ENCODE measurements around the gene MBP.

Gene MBP

DNA sequence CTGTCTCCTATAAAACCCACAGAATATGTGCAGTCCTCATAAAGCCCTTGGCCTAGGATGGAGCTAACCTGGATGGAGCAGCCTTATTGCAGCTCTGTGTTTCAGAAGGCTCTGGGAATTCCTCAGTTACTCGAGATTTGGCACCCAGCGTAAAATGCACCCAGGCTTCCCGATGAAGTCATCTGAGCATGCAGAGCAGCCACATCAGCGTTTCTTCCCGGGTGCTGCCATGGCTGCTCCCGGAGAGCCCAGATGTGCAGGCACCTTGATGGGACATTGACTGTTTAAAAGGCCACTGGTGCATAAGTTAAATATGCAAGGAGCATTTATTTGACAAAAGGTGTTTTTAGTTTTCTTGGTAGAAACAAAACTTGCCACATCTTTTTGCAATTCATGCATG is 115.2 kb downstream of the MBP start:
- DNase-seq, result no peak

DNA sequence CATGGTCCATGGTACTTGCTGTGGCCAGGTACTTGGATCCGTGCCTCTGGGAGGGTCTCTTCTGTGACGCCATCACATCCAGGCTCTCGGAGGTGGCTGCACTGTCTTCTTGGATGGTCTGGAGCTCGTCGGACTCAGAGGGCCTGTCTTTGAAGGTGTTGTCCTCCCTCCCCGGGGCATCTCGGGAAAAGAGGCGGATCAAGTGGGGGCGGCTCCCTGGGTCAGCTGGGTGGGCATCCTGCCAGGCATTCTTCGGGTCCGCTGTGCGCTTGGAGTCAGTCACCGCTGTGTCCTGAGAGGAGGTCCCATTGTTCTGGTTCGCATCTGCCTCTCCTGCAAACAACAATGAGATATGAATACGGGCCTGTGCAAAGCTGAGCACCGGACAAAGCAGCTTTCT is 115.6 kb downstream of the MBP start:
- DNase-seq, result no peak

DNA sequence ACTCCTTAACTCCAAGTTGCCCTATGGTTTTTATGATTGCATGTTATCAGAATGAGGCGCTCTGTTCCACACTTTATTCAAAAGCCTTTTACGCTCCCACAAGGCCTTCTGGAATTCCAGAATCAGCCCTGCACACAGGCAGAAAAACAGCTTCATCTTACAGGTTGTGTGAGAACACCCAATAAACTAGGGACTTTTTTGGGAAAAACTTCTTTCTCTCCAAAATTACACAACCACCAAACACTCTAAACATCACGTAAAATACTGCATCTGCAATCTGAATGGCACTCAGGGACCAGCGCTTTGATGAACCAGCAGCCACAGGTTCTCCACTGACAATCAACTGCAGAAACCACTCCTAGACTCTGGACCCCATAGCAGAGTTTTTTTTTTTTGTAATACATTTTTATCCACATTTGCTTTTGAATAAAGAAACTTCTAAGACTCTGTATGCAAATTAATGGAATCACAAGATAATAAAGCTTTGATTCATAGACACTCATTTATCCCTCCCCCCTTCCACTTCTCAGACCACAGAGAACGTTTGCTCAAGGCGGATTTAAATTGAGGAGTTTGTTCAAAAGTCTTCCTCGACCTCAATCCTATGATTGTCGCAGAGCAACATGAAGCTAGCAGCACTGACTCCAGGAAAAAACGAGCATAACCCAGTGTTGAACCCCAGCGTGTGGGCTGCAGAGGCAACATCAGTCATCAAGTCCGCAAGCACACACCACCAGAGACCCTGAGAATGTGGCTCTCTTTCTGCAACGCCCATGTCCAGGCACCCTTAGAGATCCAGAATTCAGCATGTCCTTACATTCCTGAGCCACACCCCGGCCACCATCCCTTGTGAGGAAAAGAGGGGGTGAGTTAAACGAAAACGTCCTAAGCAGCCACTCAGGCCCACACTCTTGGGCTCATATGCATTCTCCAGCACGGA is 116.5 kb downstream of the MBP start:
- no peak for DNase-seq

DNA sequence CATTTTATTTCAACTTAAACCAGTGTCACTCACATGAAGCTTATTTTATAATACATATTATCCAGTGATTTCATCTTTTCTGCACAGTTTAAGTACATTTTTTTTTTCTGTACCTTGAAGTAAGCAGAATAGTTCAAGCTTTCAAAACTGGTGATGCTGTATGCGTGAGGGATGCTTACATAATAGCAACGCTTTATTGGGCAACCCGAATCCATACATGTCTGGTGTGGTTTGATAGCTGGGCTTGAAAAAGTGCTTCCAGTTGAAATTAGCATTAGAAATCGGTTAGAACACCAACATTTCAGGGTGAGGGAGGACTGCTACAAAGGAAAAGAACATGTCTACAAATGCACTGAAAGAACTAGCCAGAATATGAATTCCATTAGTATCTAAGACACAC is 117.4 kb downstream of the MBP start:
- DNase-seq, result no peak

DNA sequence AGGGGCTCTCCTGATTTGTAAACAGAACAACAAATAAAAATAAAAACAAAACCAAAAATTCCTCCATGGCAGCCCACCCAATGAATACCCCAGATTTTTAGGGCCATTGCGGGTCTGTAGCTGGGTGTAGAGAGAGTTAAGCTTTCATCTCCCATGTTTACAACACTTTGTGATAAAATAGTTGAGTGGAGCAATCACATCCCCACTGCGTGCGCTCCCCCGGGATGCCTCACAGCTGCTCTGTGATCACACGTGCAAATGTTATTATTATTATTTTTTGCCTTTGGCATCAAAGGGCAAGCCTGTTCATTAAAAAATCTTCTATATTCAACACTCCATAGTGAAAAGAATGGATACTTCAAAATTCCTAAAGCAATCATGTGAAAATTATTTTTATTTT is 118.0 kb downstream of the MBP start:
- no peak for DNase-seq

DNA sequence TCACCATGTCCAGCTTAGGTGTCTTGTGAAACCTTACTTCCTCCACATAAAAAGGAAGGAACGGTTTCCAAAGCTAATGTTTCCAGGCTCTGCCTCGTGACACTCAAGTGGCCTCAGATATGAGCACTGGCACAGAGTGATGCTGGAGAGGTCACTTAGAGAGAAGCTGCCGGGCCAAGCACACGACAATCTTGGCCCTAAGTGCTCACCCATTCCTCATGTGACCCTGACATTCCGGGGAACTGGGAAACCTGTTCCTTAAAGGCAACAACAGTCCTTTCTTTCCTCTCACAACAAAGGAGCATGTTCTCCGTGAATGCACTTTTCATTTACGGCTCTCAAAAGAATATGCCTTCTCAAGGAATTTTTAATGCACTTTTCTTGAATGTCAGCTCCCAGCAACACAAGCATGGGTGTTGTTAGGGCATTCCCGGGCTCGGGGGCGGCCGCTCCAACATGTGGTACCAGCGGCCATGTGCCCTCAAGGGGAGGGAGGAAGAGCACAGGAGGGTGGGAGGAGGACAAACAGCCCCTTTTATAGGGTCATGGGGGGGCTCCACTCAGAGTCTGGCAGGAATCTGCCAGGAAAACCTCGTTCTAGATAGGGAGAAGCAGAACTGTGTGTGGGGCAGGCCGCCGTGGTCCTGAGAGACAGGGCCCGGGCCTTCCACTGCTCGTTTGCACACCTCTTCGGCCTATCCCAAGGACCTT is 118.6 kb downstream of the MBP start:
- DNase-seq, result no peak

DNA sequence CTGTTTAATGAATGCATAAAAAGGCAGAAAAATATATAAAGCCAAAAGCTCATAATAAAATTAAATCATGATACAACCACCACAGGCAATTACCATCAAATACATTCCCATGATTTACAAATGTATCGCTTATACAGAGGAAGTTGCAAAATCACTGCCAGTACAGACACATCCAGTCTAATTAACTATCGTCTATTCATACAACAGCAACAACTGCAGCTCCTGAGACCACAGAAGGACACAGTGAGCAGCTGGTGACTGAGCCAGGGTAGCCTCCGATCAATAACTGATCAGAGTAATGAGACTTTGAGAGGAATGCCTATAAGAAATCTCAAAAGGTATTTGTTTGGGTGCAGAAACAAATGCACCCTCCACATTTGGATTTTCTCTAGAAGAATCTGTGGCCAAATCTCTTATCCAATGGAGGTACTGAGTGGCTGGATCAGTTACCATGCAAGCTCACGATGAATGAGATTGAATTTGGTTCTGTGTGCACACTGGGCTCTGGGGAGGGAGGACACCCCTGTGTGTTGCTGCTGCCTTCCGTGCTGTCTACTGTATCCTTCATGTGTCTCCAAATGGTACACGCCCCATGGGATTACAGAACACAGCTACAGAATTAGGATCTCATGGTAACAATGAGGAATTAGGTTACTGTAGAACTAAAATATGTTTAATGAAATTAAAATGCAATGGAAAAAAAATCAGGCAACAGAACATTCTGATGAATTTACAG is 119.6 kb downstream of the MBP start:
- no peak for DNase-seq

DNA sequence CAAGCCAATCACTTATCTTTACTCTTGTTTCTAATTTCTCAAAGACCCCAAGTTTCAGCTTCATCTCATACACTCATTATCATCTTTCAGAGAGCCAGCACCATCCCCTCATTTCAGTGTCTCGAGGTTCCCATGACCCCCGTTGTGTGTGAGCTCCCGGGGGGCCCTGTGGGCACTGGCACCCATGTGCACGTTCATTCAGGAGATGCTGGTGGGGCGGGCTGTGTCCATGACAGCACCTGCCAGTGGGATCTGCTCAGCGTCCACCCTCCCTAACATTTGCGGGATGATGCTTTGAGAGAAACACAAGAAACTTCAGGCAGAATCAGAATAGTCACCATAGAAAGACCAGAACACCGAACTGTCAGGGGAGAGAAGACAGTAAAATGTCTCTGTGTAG is 120.5 kb downstream of the MBP start:
- DNase-seq, result no peak

DNA sequence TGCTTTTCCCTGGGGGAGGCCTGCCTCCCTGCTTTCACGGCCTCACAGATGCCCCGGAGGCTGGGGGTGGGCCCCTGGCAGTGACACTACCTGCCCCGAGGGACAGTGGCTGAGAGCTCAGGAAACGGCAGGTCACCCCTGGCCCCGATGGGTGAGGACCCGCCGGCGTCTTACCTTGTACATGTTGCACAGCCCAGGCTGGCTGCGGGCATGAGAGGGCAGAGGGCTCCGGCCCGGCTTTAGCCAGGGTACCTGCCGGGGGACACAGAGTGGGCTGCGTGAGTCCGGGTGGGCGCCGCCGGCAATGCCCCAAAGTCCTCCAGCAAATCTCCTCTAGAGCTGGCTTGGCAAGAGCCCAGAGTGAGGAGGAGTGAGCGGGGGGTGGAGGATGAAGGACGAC is 122.9 kb downstream of the MBP start:
- DNase-seq, result no peak

DNA sequence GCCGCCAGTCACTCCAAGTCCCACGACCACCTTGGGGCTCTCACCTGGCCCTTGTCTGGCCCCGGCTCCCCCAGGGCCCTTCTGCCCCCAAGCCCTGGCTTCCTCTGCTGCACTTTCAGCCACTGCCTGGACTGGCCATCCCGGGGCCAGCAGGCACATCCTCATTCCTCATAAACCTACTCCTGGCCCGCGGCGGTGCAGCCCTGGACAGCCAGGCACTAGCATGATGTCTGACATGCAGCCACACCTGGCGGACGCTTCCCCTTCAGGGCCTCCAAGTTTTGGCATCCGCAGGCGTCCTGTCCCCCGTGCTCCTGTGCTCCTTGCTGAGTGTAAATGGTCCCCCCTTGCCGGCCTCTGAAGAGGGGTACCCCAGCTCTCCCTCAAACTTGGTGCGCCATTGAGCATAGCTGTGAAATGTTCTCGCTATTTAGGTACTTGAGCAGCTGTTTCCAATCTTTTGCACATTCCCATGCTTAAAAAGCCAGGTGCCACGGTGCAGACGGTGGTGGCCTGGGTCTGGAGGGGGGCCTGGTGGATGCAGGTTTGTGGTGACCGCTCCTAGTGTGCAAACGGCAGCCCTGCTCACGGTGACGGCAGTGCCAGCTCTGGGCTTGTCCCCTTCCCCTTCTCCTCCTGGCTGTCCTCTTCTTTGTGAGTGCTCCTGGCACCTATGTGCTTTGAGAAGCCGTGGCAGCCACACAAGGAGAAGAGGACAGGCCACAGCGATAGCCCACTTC is 123.8 kb downstream of the MBP start:
- no peak for DNase-seq

DNA sequence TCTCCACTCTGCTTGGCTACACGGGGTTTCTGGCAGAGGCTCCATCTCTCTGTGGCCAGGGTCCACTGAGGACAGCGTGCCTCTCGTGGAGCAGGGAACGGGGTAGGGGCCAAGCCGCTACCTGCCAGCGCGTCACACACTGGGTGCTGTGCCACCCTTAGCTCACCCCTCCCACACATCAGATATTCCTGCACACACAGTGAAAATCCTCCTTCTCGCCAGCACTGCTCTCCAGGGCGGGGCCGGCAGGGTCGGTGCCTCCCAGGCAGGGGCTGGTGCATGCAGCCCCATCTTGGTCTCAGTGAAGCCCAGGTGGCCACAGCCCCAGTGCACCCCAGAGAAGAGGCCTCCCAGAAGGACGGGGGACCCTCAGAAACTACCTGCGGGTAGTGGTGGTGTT is 124.6 kb downstream of the MBP start:
- no peak for DNase-seq

DNA sequence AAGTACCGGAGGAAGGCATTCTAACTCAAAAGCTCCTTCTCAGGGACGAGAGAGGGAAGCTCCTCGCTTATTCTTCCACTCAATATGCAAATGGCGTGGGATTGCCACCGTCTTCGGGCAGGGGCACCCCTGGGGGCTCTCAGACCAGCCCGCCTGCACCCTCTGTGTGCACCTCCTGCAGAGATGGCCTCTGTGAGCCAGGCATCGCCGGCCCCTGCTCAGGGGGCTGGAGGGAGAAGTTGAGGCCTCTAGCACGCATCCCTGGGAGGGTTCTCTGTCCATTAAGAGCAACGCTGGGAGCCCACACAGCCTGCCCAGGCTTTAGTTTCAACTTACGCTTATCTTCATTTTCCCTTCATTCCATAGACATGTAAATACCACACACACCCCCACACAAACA is 125.3 kb downstream of the MBP start:
- no peak for DNase-seq

DNA sequence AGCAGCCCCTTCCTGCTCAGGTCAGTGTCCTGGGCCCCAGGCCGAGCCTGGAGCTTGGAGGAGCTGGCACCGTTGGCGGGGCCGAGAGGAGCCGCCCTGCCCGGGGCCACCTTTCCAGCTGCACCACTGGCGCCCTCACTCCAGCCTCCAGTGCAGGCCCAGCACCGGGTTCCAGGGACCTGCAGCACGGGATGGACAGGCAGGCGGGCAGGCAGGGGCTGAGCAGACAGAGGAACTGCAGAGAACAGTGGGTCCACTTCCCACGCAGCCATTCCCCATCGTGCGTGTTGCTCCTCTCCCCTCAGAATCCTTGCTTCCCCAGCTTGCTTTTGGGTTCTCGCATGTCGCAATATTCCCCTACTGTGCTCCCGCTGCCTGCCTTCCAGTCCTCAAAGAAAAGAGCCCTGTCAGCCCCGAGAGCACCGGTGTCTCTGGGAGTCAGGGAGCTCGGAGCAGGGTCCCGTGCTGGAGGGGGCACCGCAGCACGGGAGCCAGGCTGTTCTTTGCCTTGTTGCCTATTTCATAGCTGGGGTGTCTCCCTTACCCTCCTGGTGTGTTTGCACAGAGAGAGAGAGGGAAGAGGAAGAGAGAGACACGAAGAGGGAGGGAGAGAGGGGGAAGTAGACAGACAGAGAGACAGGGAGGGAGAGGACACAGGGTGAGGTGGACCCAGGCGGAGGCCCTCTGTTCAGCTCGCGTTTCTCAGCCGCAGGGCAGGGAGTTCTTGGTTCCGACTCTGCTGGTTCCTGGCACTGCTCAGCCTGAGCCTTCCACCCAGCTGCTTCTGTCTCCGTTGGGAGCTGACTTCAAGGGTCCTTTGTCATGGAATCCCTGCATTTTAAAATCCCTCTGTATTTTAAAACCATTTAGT is 126.0 kb downstream of the MBP start:
- DNase-seq, result no peak

DNA sequence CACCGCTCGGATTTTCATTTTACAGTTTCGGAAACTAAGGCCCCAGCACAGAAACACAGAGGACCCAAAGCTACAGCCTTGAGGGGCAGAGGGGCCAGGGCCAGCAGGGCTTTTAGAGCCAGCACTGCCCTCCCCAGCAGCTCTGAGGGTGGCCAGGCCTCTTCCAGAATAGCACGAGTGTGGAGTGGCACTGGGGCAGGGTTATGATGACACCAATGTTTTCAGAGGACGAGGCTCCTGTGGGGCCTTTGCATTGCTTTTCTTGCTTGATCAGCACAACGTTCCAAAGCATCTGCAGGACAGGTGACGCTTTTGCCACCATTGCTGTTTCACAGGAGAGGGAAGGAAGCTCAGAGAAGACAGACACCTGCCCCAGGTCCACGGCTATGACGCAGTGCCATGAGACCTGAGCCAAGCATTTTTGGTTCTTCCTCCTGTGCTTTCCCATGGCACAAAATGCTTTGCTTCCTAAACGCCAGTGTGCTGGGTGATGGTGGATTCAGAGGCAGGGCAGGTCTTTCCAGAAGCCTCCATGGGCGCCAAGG is 126.9 kb downstream of the MBP start:
- no peak for DNase-seq

DNA sequence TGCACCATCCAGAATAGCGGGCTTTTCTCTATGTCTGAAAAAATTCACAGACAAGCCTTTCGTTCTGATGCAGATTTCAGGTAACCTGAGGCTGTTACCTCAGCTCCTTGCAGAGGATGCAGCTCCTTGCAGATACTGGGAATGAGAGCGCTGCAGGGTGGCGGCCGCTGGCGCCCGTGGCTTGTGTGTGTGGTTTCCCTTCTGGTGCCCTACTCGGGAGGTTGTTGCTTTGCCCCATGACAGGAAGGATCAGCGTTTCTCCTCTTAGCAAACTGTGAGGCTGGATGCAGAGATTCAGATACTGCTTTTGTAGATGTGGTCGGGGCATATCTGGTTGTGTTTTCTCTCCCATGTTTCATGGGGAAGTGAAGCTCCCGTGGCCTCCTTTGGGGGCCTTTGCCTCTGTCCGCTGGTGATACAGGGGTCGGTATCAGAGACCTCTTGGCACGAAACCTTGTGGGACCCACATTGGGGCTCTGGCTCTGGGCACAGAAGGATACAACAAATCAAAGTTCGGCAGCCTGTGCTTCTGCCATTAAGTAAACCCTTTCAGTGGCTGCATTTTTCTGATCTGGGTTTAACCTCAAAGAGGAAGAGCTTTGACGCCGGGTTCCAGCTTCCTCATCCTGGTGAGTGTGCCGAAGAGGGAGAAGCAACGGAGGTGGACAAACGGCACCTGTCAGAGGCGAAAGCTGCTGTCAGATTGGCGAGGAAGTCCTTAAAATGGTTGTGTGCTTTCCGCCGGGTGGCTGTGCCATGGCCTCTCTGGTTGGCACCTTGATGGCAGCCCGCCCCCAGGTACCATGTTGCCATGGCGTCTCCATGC is 127.8 kb downstream of the MBP start:
- DNase-seq, result no peak

DNA sequence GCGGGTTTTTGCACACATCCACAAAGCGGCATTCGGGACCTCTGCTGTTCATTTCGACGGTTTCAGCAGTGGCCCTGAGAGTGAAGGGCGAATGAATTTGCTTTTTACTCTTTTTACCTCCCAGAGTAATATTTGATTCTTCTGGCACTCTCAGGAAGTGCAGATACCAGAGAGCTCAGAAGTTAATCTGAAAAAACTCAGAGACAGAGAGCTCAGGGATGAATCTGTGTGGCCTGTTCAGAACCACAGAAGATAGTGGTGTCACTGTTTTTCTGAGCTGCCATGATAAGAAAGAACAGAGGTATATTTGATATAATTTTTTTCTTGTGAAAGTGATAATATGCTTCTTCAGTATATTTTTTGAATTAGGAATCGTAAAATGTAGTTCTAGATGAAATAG is 129.3 kb downstream of the MBP start:
- no peak for DNase-seq

DNA sequence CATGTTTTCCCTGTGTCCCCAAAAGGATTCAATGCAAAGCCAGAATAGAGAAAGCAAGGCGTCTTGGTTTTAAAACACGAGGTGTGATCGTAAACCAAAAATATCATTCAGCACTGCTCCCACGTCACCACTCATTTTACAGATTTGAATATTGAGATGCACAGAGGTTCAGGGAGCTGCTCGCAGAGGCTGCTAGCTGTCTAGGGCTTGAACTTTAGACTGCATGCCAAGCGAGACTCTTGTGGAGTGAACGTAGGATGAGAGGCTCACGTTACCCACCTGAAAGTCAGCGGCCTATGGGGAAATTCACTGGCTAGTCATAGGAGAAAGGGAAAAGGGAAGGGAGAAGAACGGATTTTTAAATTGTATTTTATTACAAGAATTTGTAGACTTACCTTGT is 130.1 kb downstream of the MBP start:
- no peak for DNase-seq

DNA sequence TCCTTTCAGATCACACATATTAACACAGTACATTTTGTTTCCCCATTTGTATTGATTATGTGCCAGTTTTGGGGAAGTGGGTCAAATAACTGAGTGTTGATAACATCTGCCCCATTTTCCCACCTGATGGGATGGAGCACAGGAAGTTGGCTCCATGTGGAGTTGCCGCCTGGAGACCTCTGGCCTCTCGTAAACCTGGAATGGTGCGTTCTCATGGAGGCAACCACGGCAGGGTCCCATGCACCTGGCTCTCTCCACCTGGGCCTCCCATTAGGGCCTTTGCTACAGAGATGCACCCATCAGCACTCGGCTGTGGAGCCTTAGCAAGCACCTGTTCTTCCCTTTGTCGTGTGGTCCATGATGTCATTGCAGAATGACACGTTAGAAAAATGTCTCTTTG is 130.6 kb downstream of the MBP start:
- no peak for DNase-seq

DNA sequence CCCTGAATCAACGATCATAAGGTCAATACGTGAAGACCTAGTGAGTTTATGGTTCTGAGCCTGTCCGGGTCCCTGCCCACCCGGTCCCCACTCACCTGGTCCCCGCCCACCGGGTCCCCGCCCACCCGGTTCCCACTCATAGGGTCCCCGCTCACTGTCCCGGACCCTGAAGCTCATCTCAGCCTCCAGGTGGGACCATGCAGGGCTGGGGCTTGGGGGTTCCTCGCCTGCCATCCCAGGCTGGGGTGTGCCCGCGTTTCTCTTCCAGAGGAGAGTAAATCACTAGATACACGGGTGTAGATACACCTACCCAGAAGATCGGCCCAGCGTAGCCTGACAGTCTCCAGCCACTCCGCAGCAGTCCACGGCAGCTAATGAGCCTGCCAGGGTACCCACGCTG is 131.5 kb downstream of the MBP start:
- DNase-seq, result no peak

DNA sequence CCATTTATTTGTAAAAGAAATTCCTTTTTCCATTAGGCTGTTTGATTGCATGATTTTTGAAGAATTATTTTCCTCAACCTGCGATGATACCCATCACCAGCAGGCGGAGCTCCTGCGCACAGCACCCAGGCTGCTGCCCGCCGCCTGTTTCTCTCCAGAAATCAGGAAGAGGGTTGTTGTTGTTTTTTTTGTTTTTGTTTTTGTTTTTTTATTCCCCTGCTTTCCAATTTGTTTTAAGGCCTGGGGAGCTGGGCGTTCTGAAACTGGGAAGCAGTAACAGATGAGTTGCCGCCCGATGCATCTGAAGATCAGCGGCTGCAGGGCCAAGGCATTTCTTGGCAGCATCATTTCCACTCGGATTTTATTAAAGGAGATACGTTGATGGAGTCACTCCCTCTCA is 132.1 kb downstream of the MBP start:
- DNase-seq, result no peak

DNA sequence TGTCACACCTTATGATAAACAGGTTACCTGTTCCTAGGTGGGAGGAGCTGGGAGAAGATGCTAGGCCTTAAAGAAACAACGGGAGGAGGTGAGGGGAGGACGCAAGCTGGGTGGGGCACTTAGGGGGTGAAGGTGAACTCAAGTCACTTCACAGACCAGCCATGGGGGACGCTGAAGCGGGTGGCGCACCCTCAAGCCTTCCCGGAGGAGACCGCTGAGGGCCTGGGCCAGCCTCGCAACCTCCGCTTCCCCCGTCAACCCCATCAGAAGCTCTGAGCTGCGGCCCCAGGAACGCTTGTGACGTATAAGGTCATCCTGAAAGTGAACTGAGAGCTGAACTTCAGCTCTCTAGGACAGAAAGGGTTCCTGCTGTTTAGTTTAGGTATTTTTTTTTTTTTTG is 133.5 kb downstream of the MBP start:
- no peak for DNase-seq
